Psoas muscle (tissue), 8 donors: Measurements from ENCODE around the gene SLCO3A1. TPM values are rescaled to one million over a fixed set of nuclear protein-coding genes. Genes with fewer than 3 reads are reported as not detected.

Source experiments
- ATAC-seq, 4 donors: fragments of 200-7000 bp; cut with Tn5 transposase; one replicate each; pipeline ENCODE4 v1.9.1; 2020; ENCODE audit warnings: moderate library complexity in 3 of 4, mild to moderate bottlenecking in 2 of 4
- DNase-seq, 2 donors: peaks; one replicate each; pipeline ENCODE4 v3.0.0-alpha.2; 2020
- H3K27ac ChIP-seq: fragments of 200-600 bp; one replicate; pipeline ENCODE4 v1.8.0; 2022
- H3K27me3 ChIP-seq, 3 donors: fragments of 200-600 bp in 1 of 3; one replicate each; pipeline versions ENCODE4 v1.6.1 to v1.8.0; 2013 to 2022; ENCODE audit warnings: low read length in 2 of 3, mild to moderate bottlenecking in 2 of 3, moderate library complexity in 1 of 3; ENCODE audit not compliant: insufficient read depth in 3 of 3
- H3K36me3 ChIP-seq, 2 donors: fragments of 200-600 bp in 1 of 2; one replicate each; pipeline versions ENCODE4 v1.6.1 to v1.8.0; 2013 to 2022; ENCODE audit warnings: low read depth in 1 of 2, mild to moderate bottlenecking in 1 of 2, moderate library complexity in 1 of 2; ENCODE audit not compliant: insufficient read depth in 1 of 2
- H3K4me1 ChIP-seq: fragments of 200-600 bp; one replicate; pipeline ENCODE4 v1.8.0; 2022
- H3K4me3 ChIP-seq: fragments of 200-600 bp; one replicate; pipeline ENCODE4 v1.8.0; 2022; ENCODE audit warnings: mild to moderate bottlenecking
- H3K9me3 ChIP-seq: fragments of 200-600 bp; one replicate; pipeline ENCODE4 v1.8.0; 2022
- WGBS, 3 donors: extraction: QIAGEN DNeasy Blood & Tissue Kit; methylation state at CpG; one replicate each; pipeline versions ENCODE4 v1.1.6 to v1.1.7; 2013; 5-methylcytosine and 5-hydroxymethylcytosine counted together
- intact Hi-C, 2 donors: fragments of 100-400 bp; cut with DNase I; formaldehyde crosslinking; loops; one replicate each; pipeline versions ENCODE4 v1.11.0 to v1.14.2; 2022
- polyA plus RNA-seq, 3 donors: library from polyadenylated mRNA; stranded (reverse); fragments of 200-250 nt; gene quantifications; one replicate each; pipeline ENCODE4 v1.2.3, GENCODE V29; 2013
- total RNA-seq, 4 donors: library from RNA; stranded (reverse); fragmentation: NEBNext Ultra II Directional in 2 of 4; extraction: Animal tissue kit (Norgen Biotek cat#: 25700) in 2 of 4; gene quantifications; one replicate each; pipeline versions ENCODE4 v1.2.1 to v1.2.4, GENCODE V29; 2021 to 2023
- TF ChIP-seq, protein P1 (sequence below): fragments of 200-600 bp; IDR thresholded peaks from one replicate; pipeline ENCODE4 v1.8.0; 2022; ENCODE audit warnings: antibody characterized with exemption
- donor health status: healthy with polysubstance abuse.
- donor health status: DM: no; HTN: no; CAD: no; lungs with moderate emphysema.
- donor health status: Bipolar disorder and iron deficiency.
- donor health status: healthy.
- donor health status: DM: yes; HTN: yes; CAD: no.
- donor health status: DM: no; HTN: no; CAD: no.
- donor health status: DM: no; HTN: no; CAD: no.
- donor health status: DM: yes; HTN: yes; CAD: no.

The SLCO3A1 gene
- total and polyA plus RNA-seq, 7 donors = 3.5 to 10.3 (median 9.4) TPM

- whole genome bisulfite sequencing, 3 donors = 75 to 86% (median 85%) methylated on average over 2 of the region's 2 CpGs
- no peak for DNase-seq
- peaks cover 0 to 22% of the 10 kb centered on the region in 2 donors for H3K36me3 ChIP-seq
- intact Hi-C loops = no loop called here
- H3K27me3 ChIP-seq = no peaks in the 10 kb centered on the region
- TF ChIP-seq, protein P1, sequence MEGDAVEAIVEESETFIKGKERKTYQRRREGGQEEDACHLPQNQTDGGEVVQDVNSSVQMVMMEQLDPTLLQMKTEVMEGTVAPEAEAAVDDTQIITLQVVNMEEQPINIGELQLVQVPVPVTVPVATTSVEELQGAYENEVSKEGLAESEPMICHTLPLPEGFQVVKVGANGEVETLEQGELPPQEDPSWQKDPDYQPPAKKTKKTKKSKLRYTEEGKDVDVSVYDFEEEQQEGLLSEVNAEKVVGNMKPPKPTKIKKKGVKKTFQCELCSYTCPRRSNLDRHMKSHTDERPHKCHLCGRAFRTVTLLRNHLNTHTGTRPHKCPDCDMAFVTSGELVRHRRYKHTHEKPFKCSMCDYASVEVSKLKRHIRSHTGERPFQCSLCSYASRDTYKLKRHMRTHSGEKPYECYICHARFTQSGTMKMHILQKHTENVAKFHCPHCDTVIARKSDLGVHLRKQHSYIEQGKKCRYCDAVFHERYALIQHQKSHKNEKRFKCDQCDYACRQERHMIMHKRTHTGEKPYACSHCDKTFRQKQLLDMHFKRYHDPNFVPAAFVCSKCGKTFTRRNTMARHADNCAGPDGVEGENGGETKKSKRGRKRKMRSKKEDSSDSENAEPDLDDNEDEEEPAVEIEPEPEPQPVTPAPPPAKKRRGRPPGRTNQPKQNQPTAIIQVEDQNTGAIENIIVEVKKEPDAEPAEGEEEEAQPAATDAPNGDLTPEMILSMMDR = no peak
- no peaks in the 10 kb centered on the region for H3K4me1 ChIP-seq
- H3K9me3 ChIP-seq = no peaks in the 10 kb centered on the region
- H3K4me3 ChIP-seq = no peak overlapping the region
- ATAC-seq = no peak
- H3K27ac ChIP-seq = no peak overlapping the region
Measured at GRCh38 chr15:92130244-92130643, 276.7 kb downstream of the SLCO3A1 start.

DNA sequence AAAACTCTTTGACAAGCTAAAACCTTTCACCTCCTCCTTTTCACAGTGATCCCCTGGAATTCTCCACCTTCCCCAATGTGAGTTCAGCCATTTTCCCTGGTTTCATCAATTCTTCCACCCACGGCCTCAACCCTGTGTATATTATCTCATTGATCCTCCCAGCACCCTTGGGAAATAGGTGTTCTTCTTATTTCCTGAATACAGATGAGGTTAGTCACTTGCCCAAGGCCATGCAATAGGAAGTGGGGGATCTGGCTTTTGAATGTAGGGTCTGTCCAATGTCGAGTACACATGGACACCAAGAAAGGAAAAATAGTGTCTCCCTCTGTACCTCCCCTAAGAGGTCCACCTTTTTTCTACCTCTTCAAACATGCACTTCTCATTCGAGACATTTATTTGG, 277.4 kb downstream of the SLCO3A1 start:
- DNase-seq (no peak), ATAC-seq (no peak)
- Histone ChIP-seq H3K4me3 (no peak overlapping the region), H3K27ac (no peak overlapping the region), H3K27me3 (no peaks in the 10 kb centered on the region), H3K4me1 (no peaks in the 10 kb centered on the region), H3K36me3 (peaks cover 0 to 22% of the 10 kb centered on the region in 2 donors), H3K9me3 (no peaks in the 10 kb centered on the region)
- WGBS, 3 donors = 84 to 99% (median 90%) methylated on average over 3 of the region's 3 CpGs
- intact Hi-C loops = no loop called here
- TF ChIP-seq, protein P1 = no peak

DNA sequence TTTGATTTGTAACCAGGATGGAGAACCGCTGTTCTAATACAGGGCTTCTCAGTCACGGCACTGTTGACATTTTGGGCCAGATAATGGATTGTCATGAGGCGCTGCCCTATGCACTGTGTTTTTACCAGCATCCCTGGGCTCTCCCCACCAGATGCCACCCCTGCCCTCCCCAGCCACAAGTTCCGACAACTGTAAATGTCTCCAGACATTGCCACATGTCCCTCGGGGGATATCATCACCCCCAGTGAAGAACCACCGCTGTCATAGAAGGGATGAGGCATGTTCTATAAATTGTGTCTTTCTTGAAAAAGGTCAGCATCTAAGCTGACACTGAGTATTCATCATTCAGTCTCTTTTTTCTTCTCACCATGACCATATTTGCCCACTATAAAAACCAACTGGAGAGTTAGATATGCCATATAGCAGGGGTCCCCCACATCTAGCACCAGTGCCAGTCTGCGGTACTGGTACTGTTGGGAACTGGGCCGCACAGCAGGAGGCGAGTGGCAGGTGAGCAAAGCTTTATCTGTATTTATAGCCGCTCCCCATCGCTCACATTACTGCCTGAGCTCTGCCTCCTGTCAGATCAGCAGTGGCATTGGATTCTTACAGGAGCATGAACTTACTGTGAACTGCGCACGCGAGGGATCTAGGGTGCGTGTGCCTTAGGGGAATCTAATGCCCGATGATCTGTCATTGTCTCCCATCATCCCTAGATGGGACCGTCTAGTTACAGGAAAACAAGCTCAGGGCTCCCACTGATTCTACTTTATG, 279.7 kb downstream of the SLCO3A1 start:
- ATAC-seq (no peak), DNase-seq (no peak)
- H3K27ac ChIP-seq = no peak overlapping the region
- TF ChIP-seq, protein P1 = no peak
- 93 to 95% (median 93%) methylated on average over 17 of the region's 17 CpGs for WGBS, 3 donors
- intact Hi-C loops = no loop called here
- no peaks in the 10 kb centered on the region for H3K9me3 ChIP-seq
- no peaks in the 10 kb centered on the region for H3K4me1 ChIP-seq
- H3K36me3 ChIP-seq = peaks cover 0 to 10% of the 10 kb centered on the region in 2 donors
- H3K27me3 ChIP-seq = no peaks in the 10 kb centered on the region
- H3K4me3 ChIP-seq = no peak overlapping the region

DNA sequence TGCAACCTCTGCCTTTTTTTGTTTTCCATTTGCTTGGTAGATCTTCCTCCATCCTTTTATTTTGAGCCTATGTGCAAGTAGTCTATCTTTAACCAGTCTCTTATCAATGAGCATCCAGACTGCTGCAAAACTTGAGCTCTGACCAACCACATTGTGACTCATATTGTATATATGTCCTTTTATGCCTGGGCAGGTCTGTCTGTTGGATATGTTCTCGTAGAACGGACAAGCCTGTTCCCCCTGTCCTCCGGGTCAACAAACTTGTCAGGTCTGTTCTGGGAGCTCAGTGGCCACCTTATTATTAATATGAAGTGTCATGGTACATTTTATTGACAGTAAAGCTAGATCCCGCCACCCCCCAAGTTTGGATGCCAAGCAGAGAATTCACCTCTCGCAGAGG, 287.3 kb downstream of the SLCO3A1 start:
- Histone ChIP-seq H3K27ac (no peak overlapping the region), H3K27me3 (no peaks in the 10 kb centered on the region), H3K36me3 (no peaks in the 10 kb centered on the region), H3K4me1 (no peaks in the 10 kb centered on the region), H3K4me3 (no peak overlapping the region), H3K9me3 (no peaks in the 10 kb centered on the region)
- ATAC-seq (no peak), DNase-seq (no peak)
- intact Hi-C loops = no loop called here
- TF ChIP-seq, protein P1 = no peak
- 96 to 99% (median 96%) methylated on average over 5 of the region's 5 CpGs for WGBS, 3 donors

- TF ChIP-seq, protein P1 = no peak
- DNase-seq = no peak
- intact Hi-C loops = no loop called here
Measured at GRCh38 chr15:92141607-92142006, 288.1 kb downstream of the SLCO3A1 start.

More at GRCh38 chr15:92141607-92142006, 288.1 kb downstream of the SLCO3A1 start:
- Histone ChIP-seq H3K36me3 (no peaks in the 10 kb centered on the region), H3K27me3 (no peaks in the 10 kb centered on the region), H3K9me3 (no peaks in the 10 kb centered on the region), H3K4me1 (no peaks in the 10 kb centered on the region), H3K27ac (no peak overlapping the region), H3K4me3 (no peak overlapping the region)
- 83 to 89% (median 85%) methylated on average over 3 of the region's 3 CpGs for WGBS, 3 donors
- no peak for ATAC-seq
